Measurements from ENCODE around the gene STARD8. TPM values are rescaled to one million over a fixed set of nuclear protein-coding genes. Genes with fewer than 3 reads are reported as not detected.

The STARD8 gene
- total RNA-seq, 1 donor from 2014 or later = 0.11 TPM

GRCh38 chrX:68671221-68671620 is 23.8 kb downstream of the STARD8 start:
- no peak for ATAC-seq (ENCODE audit: low read depth)
- Mint-ChIP-seq H3K4me1 (no peaks in the 10 kb centered on the region), H3K27me3 (no peaks in the 10 kb centered on the region), H3K9me3 (no peaks in the 10 kb centered on the region), H3K36me3 (ENCODE audit: low read depth) (no peaks in the 10 kb centered on the region), H3K4me3 (no peak overlapping the region), H3K27ac (no peak overlapping the region)
- ChIA-PET POLR2A (no interaction called here), CTCF (no interaction called here)
- intact Hi-C loops (cut with micrococcal nuclease) = no loop called here
- DNase-seq = no peak
- no peak for TF ChIP-seq CTCF (IDR thresholded peaks at IDR 0.05)

- DNase-seq = no peak
- Mint-ChIP-seq H3K36me3 (ENCODE audit: low read depth) (no peaks in the 10 kb centered on the region), H3K27ac (no peak overlapping the region), H3K27me3 (no peaks in the 10 kb centered on the region), H3K4me3 (no peak overlapping the region), H3K9me3 (no peaks in the 10 kb centered on the region), H3K4me1 (no peaks in the 10 kb centered on the region)
- intact Hi-C loops (cut with micrococcal nuclease) = no loop called here
- no peak for ATAC-seq (ENCODE audit: low read depth)
- TF ChIP-seq CTCF (IDR thresholded peaks at IDR 0.05) = no peak
- POLR2A ChIA-PET = no interaction called here
- CTCF ChIA-PET = no interaction called here
Measured at GRCh38 chrX:68672581-68673318, 25.3 kb downstream of the STARD8 start.

GRCh38 chrX:68675571-68675970 is 28.1 kb downstream of the STARD8 start:
- DNase-seq (no peak), ATAC-seq (ENCODE audit: low read depth) (no peak)
- intact Hi-C loops (cut with micrococcal nuclease) = no loop called here
- Mint-ChIP-seq H3K27me3 (no peaks in the 10 kb centered on the region), H3K9me3 (no peaks in the 10 kb centered on the region), H3K4me3 (no peak overlapping the region), H3K36me3 (ENCODE audit: low read depth) (no peaks in the 10 kb centered on the region), H3K27ac (no peak overlapping the region), H3K4me1 (no peaks in the 10 kb centered on the region)
- no peak for TF ChIP-seq CTCF (IDR thresholded peaks at IDR 0.05)
- CTCF ChIA-PET = no interaction called here
- POLR2A ChIA-PET = no interaction called here

- Mint-ChIP-seq H3K4me3 (no peak overlapping the region), H3K27ac (no peak overlapping the region), H3K36me3 (ENCODE audit: low read depth) (no peaks in the 10 kb centered on the region), H3K9me3 (no peaks in the 10 kb centered on the region), H3K27me3 (no peaks in the 10 kb centered on the region), H3K4me1 (no peaks in the 10 kb centered on the region)
- ChIA-PET CTCF (no interaction called here), POLR2A (no interaction called here)
- ATAC-seq (ENCODE audit: low read depth) (no peak), DNase-seq (no peak)
- TF ChIP-seq CTCF (IDR thresholded peaks at IDR 0.05) = no peak
- intact Hi-C loops (cut with micrococcal nuclease) = no loop called here
Measured at GRCh38 chrX:68676335-68676734, 28.9 kb downstream of the STARD8 start.

GRCh38 chrX:68677998-68678397 is 30.5 kb downstream of the STARD8 start:
- POLR2A ChIA-PET = no interaction called here
- DNase-seq = no peak
- Mint-ChIP-seq H3K4me1 (no peaks in the 10 kb centered on the region), H3K27ac (no peak overlapping the region), H3K9me3 (no peaks in the 10 kb centered on the region), H3K4me3 (no peak overlapping the region), H3K27me3 (no peaks in the 10 kb centered on the region), H3K36me3 (ENCODE audit: low read depth) (no peaks in the 10 kb centered on the region)
- no peak for ATAC-seq (ENCODE audit: low read depth)
- CTCF ChIA-PET = no interaction called here
- intact Hi-C loops (cut with micrococcal nuclease) = no loop called here
- TF ChIP-seq CTCF (IDR thresholded peaks at IDR 0.05) = no peak

Measured in activated B cell treated with CpG ODN at 0.5 μM for 24 hours (primary cell).